ENCODE measurements around the gene SYNE1.

Gene SYNE1

GRCh38 chr6:152404936-152405595 lies 232.1 kb downstream of the SYNE1 start:
- DNase-seq, result no peak

GRCh38 chr6:152404086-152404857 lies 232.9 kb downstream of the SYNE1 start:
- DNase-seq, result no peak

- DNase-seq, result no peak
Observed at GRCh38 chr6:152402791-152403190, 234.4 kb downstream of the SYNE1 start.

GRCh38 chr6:152401978-152402377 lies 235.2 kb downstream of the SYNE1 start:
- no peak for DNase-seq

DNA sequence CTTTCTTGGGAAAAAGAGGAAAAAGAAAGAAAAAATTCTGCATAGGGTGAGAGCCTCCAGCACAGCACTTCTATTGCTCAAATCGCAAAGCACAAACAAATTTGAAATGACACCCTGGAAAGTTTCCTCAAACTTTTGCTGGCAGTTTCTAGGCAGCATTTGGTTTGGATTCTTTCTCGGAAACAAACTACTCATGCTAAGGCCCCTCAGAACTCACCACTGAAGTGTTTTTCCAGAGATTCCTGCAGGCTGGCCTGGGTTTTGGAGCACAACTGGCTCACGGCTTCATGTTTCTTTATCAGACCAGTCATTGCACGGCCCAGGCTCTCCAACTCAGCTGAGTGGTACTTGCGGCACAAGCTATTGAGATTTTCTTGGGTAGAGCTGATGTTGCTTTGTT lies 237.8 kb downstream of the SYNE1 start:
- no peak for DNase-seq

- no peak for DNase-seq
Observed at GRCh38 chr6:152398993-152399392, 238.2 kb downstream of the SYNE1 start.

- no peak for DNase-seq
Observed at GRCh38 chr6:152398316-152398715, 238.8 kb downstream of the SYNE1 start.

DNA sequence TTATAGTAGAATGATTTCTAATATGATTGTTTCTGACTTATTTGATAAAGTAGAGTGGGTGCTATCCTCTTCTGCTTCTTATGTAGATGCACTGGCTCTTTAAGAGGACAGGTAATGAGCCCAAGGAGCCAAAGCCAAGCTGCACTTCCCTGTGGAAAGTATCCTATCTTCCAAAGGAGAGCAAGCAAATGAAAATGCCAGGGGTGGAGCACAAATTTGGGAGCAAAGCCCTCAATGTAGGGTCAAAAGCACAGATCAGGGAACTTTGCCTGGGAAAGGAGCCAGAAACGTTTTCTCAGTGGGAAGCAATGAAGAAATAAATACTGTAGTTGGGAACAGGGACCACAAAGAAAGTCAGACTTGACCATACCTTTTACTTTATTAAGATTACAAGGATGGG lies 242.9 kb downstream of the SYNE1 start:
- DNase-seq, result no peak

- no peak for DNase-seq
Observed at GRCh38 chr6:152391179-152391880, 245.8 kb downstream of the SYNE1 start.

DNA sequence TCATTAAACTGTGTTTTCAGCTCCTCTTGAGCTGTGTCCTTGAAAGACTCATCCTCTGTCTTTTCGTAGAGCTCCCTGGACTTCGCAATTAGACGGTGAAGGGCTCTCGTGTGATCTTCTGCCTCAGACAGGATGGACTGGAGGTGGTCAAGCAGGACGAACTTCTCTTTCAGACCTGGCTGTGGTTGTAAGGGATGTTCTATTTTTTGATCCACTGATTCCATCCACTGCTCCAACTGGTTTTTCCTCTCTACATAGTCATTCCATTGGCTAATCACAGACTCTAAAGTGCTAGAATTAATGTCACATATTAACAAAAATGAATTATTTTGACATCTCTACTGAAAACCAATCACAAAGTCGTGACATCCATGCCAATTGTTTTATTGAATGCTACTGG lies 250.1 kb downstream of the SYNE1 start:
- DNase-seq, result no peak

- no peak for DNase-seq
Observed at GRCh38 chr6:152386131-152386530, 251.0 kb downstream of the SYNE1 start.

GRCh38 chr6:152380993-152381898 lies 255.9 kb downstream of the SYNE1 start:
- no peak for DNase-seq

DNA sequence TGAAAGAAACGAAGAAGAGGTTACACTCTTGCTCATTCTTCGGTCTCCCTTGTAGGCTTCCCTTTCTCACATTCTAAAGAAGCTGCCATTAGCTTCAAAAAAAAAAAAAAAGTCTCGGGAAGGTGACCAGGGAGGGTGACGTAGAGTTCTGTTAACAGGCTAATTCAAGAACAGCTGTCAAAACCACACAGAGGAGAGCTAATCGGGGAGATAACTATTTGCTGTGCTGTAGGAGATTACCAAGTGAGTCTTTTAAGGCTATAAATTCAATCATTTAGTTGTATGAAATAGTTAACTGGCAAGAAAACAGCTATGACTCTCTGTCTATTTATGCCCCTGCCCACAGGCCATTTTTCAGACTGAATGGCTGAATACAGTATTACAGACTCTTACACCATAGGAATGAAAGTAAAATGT lies 256.8 kb downstream of the SYNE1 start:
- no peak for DNase-seq

DNA sequence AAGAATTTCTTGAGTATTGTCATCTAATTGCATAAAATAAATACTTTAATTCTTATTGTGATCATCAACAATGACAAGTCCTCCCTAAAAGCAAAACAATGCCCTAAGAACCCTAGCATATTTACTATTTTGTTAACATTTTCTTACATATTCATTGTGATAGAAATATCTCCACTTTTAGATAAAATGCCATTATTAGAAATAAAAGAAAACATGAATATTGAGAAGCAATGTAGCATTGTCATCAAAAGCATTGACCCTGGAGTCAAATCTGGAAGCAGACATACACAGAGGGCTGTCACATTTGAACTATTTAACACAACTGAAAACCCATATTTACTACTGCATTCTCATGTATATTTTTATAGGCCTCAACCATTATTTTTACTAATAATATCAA lies 257.7 kb downstream of the SYNE1 start:
- no peak for DNase-seq

GRCh38 chr6:152378169-152378568 lies 259.0 kb downstream of the SYNE1 start:
- no peak for DNase-seq

- DNase-seq, result no peak
Observed at GRCh38 chr6:152375197-152375596, 262.0 kb downstream of the SYNE1 start.

DNA sequence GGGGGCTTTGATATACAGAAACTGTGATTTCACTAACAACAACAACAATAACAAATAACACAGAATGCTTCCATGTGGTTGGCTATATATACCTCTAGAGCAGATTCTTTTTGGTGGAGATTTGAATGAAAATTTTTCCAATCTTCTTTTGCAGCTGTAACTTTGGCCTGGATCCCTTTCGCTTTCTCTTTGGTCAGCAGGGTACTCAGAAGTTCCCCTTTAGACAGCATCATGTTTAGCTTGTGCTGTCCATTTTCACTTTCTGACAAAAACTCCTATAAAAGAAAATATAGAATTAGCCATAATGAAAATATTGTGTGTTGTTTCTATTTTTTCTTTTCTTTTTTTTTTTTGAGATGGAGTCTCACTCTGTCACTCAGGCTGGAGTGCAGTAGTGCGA lies 264.2 kb downstream of the SYNE1 start:
- DNase-seq, result no peak

DNA sequence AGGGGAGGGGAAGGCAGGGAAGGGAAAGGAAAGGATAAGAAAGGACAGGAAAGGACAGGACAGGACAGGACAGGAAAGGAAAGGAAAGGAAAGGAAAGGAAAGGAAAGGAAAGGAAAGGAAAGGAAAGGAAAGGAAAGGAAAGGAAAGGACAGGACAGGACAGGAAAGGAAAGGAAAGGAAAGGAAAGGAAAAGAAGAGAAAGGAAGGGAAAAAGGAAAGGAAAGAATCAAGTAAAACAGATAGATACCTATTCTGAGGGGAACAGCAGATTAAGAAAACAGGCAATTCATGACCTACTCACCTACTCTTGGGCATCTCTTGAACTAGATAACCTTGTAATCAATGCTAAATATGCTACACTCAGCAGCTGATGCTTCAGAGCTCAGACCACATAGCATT lies 265.4 kb downstream of the SYNE1 start:
- no peak for DNase-seq

GRCh38 chr6:152368751-152369624 lies 268.2 kb downstream of the SYNE1 start:
- DNase-seq, result no peak

DNA sequence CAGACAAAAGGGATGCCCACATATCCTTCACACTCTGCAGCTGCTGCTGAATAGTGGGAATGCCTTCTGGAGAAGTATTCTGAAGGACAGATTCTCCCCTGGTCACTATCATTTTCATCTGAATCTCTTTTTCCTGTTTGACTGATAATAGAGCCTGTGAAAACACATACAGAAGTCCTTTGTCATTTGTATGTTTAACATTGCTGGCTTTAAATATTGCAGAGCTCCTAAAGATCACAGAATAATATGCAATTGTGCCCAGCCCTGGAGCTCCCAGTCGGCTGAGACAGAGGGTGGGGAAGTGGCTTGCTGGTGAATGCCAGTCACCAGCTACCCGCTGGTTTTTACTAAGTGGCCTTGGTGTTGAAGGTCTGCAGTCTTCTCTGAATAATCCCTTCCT lies 272.3 kb downstream of the SYNE1 start:
- no peak for DNase-seq

- no peak for DNase-seq
Observed at GRCh38 chr6:152360034-152360433, 277.1 kb downstream of the SYNE1 start.

- no peak for DNase-seq
Observed at GRCh38 chr6:152356662-152357061, 280.5 kb downstream of the SYNE1 start.
